HS-5 (cell line): Measurements from ENCODE around the gene CACNA1F.
A peak's percentile ranks its signal among the peaks of the same experiment; 100 is the strongest.

ENCODE experiments used
- DNase-seq: peaks from one replicate; pipeline ENCODE4 v3.0.0-alpha.2; 2012; ENCODE audit warnings: low read depth

The CACNA1F gene

GRCh38 chrX:49233176-49233575, at the start of gene CACNA1F:
Gene CACNA1F (minus strand): TSS chrX:49233340. CDS start chrX:49233309, 31 bp downstream.
- DNase-seq: no peak

- DNase-seq: no peak
Observed at GRCh38 chrX:49282647-49283011, 49.5 kb upstream of the CACNA1F start.

GRCh38 chrX:49278081-49278480, 44.9 kb upstream of the CACNA1F start:
- DNase-seq: no peak

DNA sequence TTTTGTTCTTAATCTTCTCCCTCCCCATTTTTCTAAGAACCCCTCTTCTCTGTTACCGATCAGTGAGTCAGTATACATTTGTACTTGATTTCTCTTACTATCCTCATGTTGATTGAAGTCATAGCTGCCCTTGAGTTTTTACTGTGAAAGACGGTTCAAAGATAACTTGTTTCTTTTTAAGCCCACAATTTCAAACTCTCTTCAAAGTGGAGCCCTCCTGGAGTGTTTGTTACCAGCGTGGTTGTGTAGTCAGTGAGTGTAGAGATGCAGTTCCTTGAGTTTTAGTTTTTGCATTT, 44.3 kb upstream of the CACNA1F start:
- DNase-seq: no peak

DNA sequence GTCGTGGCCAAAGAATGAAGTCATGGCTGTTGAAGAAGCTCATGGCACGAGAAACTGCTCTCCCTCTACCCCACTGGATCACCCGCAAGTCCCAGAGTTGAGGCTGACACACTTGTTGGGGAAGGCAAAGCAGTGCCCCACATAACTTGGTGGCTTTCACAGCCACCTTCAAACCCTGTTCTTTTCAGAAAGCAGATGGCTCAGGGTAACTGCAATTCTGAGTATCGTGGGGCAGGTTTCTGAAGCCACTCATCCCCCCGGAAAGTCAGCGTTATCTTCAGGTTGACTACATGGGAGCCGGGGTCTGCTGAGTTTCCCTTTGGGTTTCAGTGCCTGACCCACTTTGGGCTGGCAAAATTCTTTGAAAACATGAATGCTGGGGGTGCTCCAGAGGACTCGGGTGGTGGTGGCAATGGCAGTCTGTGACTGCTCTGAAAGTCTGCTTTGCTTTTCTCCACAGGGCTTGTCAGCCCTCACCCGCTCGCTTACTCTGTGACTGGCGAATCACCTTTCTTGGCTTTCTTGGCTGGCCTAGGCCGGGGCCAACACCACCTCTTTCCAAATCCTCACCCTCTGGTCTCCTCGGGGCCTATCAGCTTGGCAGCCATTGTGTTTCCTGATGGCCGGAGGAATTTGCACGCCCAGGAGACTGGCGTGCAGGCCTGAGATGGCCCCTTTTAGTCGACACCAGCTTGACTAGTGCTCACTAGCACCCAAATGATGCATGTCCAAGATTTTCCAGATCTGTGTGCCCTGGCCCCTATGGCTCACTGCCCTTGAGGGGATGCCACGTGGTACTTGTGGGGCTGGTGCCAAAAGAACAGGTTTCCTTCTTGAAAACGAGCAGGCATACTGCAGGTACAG, 43.8 kb upstream of the CACNA1F start:
- DNase-seq: no peak

DNA sequence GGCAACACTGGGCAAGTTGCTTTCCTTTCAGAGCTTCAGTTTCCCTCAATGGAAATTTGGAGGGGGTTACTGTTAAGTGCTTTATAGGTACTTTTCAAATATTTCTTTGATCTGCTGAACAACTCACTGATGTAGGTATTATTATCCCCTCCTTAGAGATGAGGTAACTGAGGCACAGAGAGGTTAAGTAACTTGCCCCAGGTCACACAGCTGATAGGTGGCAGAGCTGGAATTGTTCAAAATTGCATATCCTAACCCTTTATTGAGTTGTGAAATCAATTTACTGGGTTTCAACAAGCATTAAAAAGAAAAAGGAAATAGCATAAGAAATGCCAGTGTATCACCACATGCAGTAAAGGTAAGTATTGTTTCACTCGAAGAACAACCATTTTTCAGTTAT, 43.1 kb upstream of the CACNA1F start:
- no peak for DNase-seq

DNA sequence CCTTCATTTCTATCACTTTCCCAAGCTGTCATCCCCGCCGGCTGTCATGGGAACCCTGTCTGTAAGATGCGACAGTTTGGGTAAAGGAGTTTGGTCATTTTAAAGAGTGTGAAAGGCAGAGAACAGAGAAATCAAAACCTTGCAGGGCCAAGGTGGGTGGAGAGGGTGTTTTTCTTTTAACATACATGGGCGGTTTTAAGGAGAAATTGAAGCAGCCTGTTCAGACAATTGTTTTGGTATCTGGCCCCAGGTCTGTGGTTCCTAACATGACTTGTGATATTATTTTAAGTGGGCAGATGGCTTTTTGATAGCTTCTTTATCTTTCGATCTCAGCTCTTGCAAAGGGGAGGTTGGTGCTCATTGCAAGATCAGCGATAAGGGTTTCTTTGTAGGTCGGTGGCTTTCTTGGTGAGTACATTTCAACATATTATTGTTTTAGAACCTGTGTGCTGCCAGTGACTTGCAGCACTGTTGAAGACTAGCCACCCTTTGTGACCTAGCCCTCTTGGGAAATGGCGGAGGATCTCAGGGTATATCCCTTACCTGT, 40.1 kb upstream of the CACNA1F start:
- DNase-seq: no peak

DNA sequence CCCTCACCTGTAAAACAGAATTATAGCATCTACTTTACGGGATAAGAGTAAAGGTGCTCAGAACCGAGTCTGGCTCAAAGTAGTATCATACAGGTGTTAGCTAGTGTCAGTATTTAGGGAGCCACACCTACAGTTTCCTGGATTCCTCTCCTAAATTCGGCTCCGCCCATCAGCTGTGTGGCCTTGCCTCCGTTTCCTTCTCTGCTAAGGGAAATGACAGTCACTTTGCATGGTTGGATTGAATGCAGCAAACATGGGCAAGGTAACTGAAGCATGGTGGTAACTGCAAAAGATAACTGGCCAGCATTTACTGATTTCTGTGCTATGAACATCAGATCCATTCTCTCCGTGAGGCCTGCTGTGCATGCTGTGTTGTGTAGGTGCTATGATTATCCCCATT, 39.3 kb upstream of the CACNA1F start:
- DNase-seq: no peak

- DNase-seq: no peak
Observed at GRCh38 chrX:49271341-49271740, 38.2 kb upstream of the CACNA1F start.

DNA sequence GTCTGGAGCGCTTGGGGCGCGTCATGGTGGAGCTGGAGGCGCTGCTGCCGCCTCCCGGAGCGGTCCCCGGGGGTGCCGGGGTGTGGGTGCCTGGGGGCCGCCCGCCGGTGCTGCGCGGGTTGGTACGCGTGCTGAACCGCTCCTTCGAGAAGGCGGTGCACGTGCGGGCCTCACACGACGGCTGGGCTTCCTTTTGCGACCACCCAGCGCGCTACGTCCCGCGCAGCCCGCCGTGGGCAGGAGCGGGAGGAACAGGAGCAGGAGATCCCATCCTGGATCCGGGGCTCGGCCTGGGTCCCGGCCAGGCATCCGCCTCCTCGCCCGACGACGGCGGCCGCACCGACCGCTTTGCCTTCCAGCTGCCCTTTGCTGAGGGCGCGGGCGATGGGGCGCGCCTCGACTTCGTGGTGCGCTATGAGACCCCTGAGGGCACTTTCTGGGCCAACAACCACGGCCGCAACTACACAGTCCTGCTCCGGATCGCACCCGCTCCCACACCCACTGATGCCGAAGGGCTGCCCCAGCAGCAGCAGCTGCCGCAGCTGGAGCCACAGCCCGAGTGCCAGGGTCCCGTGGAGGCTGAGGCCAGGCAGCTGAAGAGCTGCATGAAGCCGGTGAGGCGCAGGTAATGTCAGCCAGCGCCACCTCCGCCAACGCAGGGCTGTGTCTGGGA, 37.2 kb upstream of the CACNA1F start:
- no peak for DNase-seq

DNA sequence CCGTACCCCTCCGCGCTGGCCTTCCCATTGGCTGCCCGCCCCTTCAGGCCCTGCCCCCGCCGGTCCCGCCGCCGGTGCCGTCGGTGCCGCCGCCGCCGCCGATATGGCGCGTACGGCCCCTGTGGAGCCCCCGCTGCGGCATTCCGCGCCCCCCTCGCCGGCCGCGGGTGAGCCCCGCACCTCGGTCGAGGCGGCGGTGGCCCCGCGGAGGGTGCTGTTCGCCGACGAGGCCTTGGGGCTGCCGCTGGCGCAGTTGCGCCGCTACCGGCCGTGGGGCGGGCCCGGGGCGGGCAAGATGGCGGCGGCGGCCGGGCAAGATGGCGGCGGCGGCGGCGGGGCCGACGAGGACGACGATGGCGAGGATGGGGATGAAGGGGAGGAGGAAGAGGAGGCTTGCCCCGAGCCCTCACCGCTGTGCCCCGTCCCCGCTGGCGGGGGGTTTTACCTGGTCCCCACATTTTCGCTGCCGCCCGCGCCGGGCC, 36.7 kb upstream of the CACNA1F start, which contains the start of gene PPP1R3F:
PPP1R3F (plus strand) TSS at position 27 of the 482 bp plus-strand sequence; CDS start at position 104, 77 bp downstream.
- no peak for DNase-seq

GRCh38 chrX:49269010-49269766, 36.0 kb upstream of the CACNA1F start:
- DNase-seq: peak; percentile 82

GRCh38 chrX:49268702-49269009, 35.5 kb upstream of the CACNA1F start:
- DNase-seq: no peak

DNA sequence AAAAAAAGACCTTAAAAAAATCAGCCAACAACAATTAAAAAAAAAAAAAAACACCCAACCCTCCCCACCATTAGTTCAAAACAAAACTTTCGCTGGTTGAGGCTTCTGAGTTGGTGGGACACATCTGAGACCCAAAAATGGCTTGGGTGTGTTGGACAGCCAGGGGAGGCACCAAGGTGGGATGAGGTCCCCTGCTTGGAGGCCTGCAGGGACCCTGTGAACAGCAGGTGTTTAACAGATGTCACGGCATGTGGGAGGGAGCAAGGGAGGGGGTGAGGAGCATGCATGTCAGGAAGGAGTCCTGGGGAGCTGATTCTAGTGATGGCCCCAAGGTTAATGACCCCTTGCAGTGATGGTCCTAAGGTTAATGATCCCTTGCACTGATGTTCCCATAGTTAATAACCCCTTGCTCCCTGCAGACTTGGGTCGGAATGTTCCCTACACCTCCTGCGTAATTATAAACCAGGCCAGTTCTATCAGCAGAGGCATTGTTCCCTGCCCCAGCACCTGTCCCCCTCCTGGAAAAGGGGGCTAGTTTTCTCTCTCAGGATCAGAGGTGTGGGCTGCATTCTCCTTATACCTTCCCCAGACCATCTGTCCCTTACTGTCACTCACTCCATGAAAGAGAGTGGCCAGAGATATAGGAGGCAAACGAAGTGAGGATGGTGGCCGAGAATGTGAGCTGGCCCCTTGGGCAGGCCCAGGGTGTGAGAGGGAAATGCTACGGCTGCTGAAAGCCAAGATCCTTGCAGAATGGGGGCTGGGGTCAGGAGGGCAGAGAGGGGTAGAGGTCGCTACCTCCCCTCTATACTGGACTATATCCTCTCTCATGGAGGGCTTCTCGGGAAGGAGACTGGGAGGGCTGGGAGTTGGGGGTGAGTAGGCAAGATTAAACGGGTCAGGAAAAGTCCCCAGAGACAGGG, 33.6 kb upstream of the CACNA1F start:
- no peak for DNase-seq

DNA sequence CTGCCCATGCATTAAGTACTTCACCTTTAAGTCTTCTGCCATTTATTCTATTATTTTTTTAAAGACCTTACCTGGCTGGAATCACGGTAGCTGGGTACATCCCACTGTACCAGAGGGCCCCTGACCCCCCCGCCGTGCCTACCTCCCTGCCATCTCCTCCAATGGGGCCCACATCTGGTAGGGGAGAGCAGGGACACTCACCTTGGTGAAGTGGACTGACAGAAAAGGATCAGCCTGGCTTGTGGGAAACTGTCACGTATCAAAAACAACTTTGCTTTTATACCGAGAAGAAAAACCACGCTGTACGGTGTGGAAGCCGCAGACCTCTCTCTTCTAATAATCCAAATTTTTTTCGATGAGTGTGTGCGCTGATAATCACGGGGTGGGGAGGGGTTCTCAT, 31.3 kb upstream of the CACNA1F start, which contains the start of gene FOXP3:
FOXP3 (minus strand) TSS at position 251 of the 400 bp plus-strand sequence. CDS start 6,205 bp downstream, outside the sequence.
- no peak for DNase-seq

GRCh38 chrX:49263631-49264030, 30.5 kb upstream of the CACNA1F start:
- DNase-seq: no peak

DNA sequence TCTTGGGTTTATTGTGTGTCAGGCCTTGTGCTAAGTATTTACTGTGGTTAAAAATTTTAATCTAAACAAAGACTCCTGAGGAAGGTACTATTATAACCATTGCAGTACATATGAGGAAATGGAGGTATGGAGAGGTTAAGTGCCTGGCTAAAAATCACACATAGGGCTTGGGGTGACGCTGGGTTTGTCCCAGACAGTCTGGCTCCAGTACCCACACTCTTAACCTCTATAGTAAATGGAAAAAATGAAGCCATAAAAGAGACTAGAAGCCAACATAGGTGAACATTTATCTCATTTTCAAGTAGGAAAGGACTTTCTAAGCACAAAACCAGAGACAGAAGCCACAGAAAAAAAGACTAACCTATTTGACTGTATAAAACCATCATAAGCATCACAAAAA, 29.5 kb upstream of the CACNA1F start:
- DNase-seq: no peak

GRCh38 chrX:49260221-49260985, 27.3 kb upstream of the CACNA1F start:
- no peak for DNase-seq

- DNase-seq: no peak
Observed at GRCh38 chrX:49258749-49259124, 25.6 kb upstream of the CACNA1F start.
